Measurements from ENCODE around the gene ANTXR2. TPM values are rescaled to one million over a fixed set of nuclear protein-coding genes. Genes with fewer than 3 reads are reported as not detected.

Gene ANTXR2
- total and polyA plus RNA-seq, 2 of the 8 experiments (the other 6 are each of a cell fraction or from before 2014, with no cell fraction given), result 1.1 to 7.5 TPM

GRCh38 chr4:80015407-80016189, 57.4 kb downstream of the ANTXR2 start (continued):
- TF ChIP-seq, protein P1, sequence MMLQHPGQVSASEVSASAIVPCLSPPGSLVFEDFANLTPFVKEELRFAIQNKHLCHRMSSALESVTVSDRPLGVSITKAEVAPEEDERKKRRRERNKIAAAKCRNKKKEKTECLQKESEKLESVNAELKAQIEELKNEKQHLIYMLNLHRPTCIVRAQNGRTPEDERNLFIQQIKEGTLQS (IDR thresholded peaks at IDR 0.05; ENCODE audit: insufficient read depth, low read depth, low read length), result no peak
- no peak for TF ChIP-seq SP2 (IDR thresholded peaks at IDR 0.05; ENCODE audit: low read length)

Data from H1 (cell line).